Left cardiac atrium (tissue), 4 donors: Measurements from ENCODE around the gene ACO1. TPM values are rescaled to one million over a fixed set of nuclear protein-coding genes. Genes with fewer than 3 reads are reported as not detected.

ENCODE experiments used
- ATAC-seq, 2 donors: fragments of 200-7000 bp; cut with Tn5 transposase; one replicate each; pipeline ENCODE4 v1.9.1; 2020; ENCODE audit warnings: mild to moderate bottlenecking in 2 of 2, moderate library complexity in 2 of 2
- DNase-seq: peaks from one replicate; pipeline ENCODE4 v3.0.0-alpha.2; 2020
- intact Hi-C, 2 donors: fragments of 100-400 bp; cut with DNase I; formaldehyde crosslinking; loops; one replicate each; pipeline versions ENCODE4 v1.14.1 to v1.15.1; 2022 to 2023
- total RNA-seq, 2 donors: library from RNA; stranded (reverse); fragmentation: NEBNext Ultra II Directional; extraction: Animal tissue kit (Norgen Biotek cat#: 25700); gene quantifications; one replicate each; pipeline ENCODE4 v1.2.1, GENCODE V29; 2021
- donor health status: DM: no; HTN: yes; CAD: no.
- donor health status: DM: no; HTN: yes; CAD: no; lungs with severe emphysema.
- donor health status: DM: yes; HTN: yes; CAD: no.
- donor health status: Dilated cardiomyopathy.

The ACO1 gene
- total RNA-seq, 2 donors from 2014 or later: 59.6 to 62.0 TPM

- no peak for DNase-seq
- peak; percentile 81 to 92 for ATAC-seq
- intact Hi-C loops: loop anchor here (1.0 to 2.0 kb wide), 3 partner anchors 52 to 200 kb away; no protein-coding TSS in a partner anchor
Observed at GRCh38 chr9:32378993-32379729, 5.3 kb upstream of the ACO1 start.

- ATAC-seq (no peak), DNase-seq (no peak)
- intact Hi-C loops: loop anchor here (2.0 to 5.0 kb wide), 2 partner anchors 46 to 590 kb away; no protein-coding TSS in a partner anchor
Observed at GRCh38 chr9:32380944-32381343, 3.5 kb upstream of the ACO1 start.

- intact Hi-C loops: loop anchor here in 1 of 2 donors (5.0 kb wide), 1 partner anchor 45 kb away; no protein-coding TSS in a partner anchor
- DNase-seq (no peak), ATAC-seq (no peak)
Observed at GRCh38 chr9:32382565-32383320, 1.7 kb upstream of the ACO1 start.

GRCh38 chr9:32384002-32384363 is 460 bp upstream of the ACO1 start:
- ATAC-seq (peak; percentile 13 to 35), DNase-seq (no peak)
- intact Hi-C loops: loop anchor here in 1 of 2 donors (5.0 kb wide), 1 partner anchor 43 kb away; no protein-coding TSS in a partner anchor

GRCh38 chr9:32385152-32385884 is 875 bp downstream of the ACO1 start:
- DNase-seq (no peak), ATAC-seq (peak in 1 of 2 donors; percentile 2)
- intact Hi-C loops: no loop called here

GRCh38 chr9:32385885-32386283 is 1.4 kb downstream of the ACO1 start:
- ATAC-seq (no peak), DNase-seq (no peak)
- intact Hi-C loops: no loop called here

GRCh38 chr9:32387256-32387655 is 2.8 kb downstream of the ACO1 start:
- intact Hi-C loops: no loop called here
- ATAC-seq: no peak
- DNase-seq: no peak

GRCh38 chr9:32389365-32389764 is 4.9 kb downstream of the ACO1 start:
- ATAC-seq: no peak
- no peak for DNase-seq
- intact Hi-C loops: no loop called here

GRCh38 chr9:32393911-32394310 is 9.5 kb downstream of the ACO1 start:
- intact Hi-C loops: no loop called here
- ATAC-seq: no peak
- no peak for DNase-seq

- intact Hi-C loops: no loop called here
- DNase-seq (no peak), ATAC-seq (peak in 1 of 2 donors; percentile 22)
Observed at GRCh38 chr9:32394381-32395049, 10.1 kb downstream of the ACO1 start.

- intact Hi-C loops: no loop called here
- peak; percentile 65 for DNase-seq
Observed at GRCh38 chr9:32395510-32396216, 11.2 kb downstream of the ACO1 start.

GRCh38 chr9:32398207-32398606 is 13.8 kb downstream of the ACO1 start:
- ATAC-seq: no peak
- no peak for DNase-seq
- intact Hi-C loops: no loop called here

More at GRCh38 chr9:32395510-32396216, 11.2 kb downstream of the ACO1 start:
- peak; percentile 89 to 96 for ATAC-seq

- DNase-seq: no peak
- ATAC-seq: no peak
- intact Hi-C loops: no loop called here
Observed at GRCh38 chr9:32399110-32399815, 14.8 kb downstream of the ACO1 start.

- ATAC-seq (no peak), DNase-seq (no peak)
- intact Hi-C loops: no loop called here
Observed at GRCh38 chr9:32401488-32401887, 17.0 kb downstream of the ACO1 start.

- DNase-seq (no peak), ATAC-seq (no peak)
- intact Hi-C loops: no loop called here
Observed at GRCh38 chr9:32403567-32404260, 19.3 kb downstream of the ACO1 start.

- ATAC-seq (no peak), DNase-seq (no peak)
- intact Hi-C loops: no loop called here
Observed at GRCh38 chr9:32404402-32404801, 20.0 kb downstream of the ACO1 start.

- intact Hi-C loops: no loop called here
- no peak for DNase-seq
- ATAC-seq: no peak
Observed at GRCh38 chr9:32404856-32405255, 20.4 kb downstream of the ACO1 start.
